Loucy (cell line): ENCODE data around the gene RPS18.

Source experiments
- CTCF ChIP-seq: fragments of 200-600 bp; sonication (generic); conservative IDR thresholded peaks from 2 replicates; pipeline ENCODE4 v1.5.1; 2014; ENCODE audit warnings: mild to moderate bottlenecking, antibody characterized with exemption, low read length
- EZH2phosphoT487 ChIP-seq: fragments of 200-600 bp; IDR thresholded peaks from 2 replicates; pipeline ENCODE4 v1.6.1; 2018; ENCODE audit warnings: antibody characterized with exemption, mild to moderate bottlenecking, moderate library complexity, borderline replicate concordance

DNA sequence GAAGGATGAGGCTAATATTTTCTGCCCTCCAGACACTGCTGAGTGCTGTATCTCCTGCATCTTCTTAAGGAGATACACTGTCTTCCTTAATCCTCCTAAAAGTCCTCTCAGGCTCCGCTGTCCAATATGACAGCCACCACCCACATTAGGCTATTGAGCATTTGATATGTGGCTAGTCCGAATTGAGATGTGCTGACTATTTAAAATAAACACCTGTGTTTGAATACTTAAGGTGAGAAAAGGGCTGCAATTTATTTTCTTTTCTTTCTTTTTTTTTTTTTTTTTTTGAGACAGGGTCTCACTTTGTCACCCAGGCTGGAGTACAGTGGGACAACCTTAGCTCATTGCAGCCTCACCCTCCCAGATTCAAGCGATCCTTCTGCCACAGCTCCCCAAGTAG lies 30.0 kb downstream of the RPS18 start:
- no peak for TF ChIP-seq CTCF
- TF ChIP-seq EZH2phosphoT487 = no peak
